Naive thymus-derived CD4-positive, alpha-beta T cell (primary cell): Measurements from ENCODE around the gene CR1L. TPM values are rescaled to one million over a fixed set of nuclear protein-coding genes. Genes with fewer than 3 reads are reported as not detected.
"Not testable (repeated sequence)": the region's sequence is repeated elsewhere in the genome, so short reads cannot be mapped to it uniquely, and the experiment has no call there.

ENCODE experiments used
- ATAC-seq: fragments of 150-1000 bp; cut with Tn5 transposase; 2 replicates; pipeline ENCODE4 v1.10.0; 2021; ENCODE audit warnings: mild to moderate bottlenecking, moderate library complexity
- CTCF ChIA-PET: fragments of 350-600 bp; sonication (Branson Sonifier 250); formaldehyde crosslinking; loops from one replicate; lab custom pipeline; 2021; ENCODE audit warnings: antibody characterized with exemption; lab: Charles Lee
- POLR2A ChIA-PET: fragments of 350-600 bp; sonication (Branson Sonifier 250); formaldehyde crosslinking; loops from one replicate; lab custom pipeline; 2021; ENCODE audit warnings: antibody characterized with exemption, inconsistent platforms; lab: Charles Lee
- DNase-seq, 9 donors: peaks; one replicate each; pipeline versions ENCODE4 v3.0.0 to v3.0.0-alpha.2; 2020 to 2022; ENCODE audit warnings: mixed read lengths in 1 of 9
- H3K27ac ChIP-seq: one replicate; pipeline ENCODE4 v1.7.0; 2013; ENCODE audit warnings: mild to moderate bottlenecking, low read depth, low read length, moderate library complexity
- H3K27me3 ChIP-seq, 2 donors: one replicate each; pipeline ENCODE4 v1.7.0; 2013; ENCODE audit warnings: low read length in 2 of 2, mild to moderate bottlenecking in 2 of 2, moderate library complexity in 2 of 2; ENCODE audit not compliant: control insufficient read depth in 2 of 2, insufficient read depth in 2 of 2
- H3K36me3 ChIP-seq, 3 experiments: 1 replicate in 2 of 3; 2 replicates in 1 of 3; pipeline ENCODE4 v1.7.0; 2013; ENCODE audit warnings: low read length in 3 of 3, mild to moderate bottlenecking in 3 of 3, moderate library complexity in 1 of 3; ENCODE audit not compliant: insufficient read depth in 3 of 3, control insufficient read depth in 2 of 3
- H3K4me1 ChIP-seq, 2 donors: one replicate each; pipeline ENCODE4 v1.7.0; 2013; ENCODE audit warnings: low read length in 2 of 2, mild to moderate bottlenecking in 2 of 2, moderate library complexity in 1 of 2; ENCODE audit not compliant: control insufficient read depth in 2 of 2, insufficient read depth in 2 of 2
- H3K4me3 ChIP-seq: 2 replicates; pipeline ENCODE4 v1.7.0; 2013; ENCODE audit warnings: mild to moderate bottlenecking, low read length
- H3K9me3 ChIP-seq, 3 experiments: 1 replicate in 2 of 3; 2 replicates in 1 of 3; pipeline ENCODE4 v1.7.0; 2013; ENCODE audit warnings: low read length in 3 of 3; ENCODE audit not compliant: control insufficient read depth in 2 of 3
- H3K27ac Mint-ChIP-seq, 9 donors: one replicate each; pipeline ENCODE4 v1.8.0; 2020 to 2022; ENCODE audit warnings: mixed read lengths in 9 of 9, mild to moderate bottlenecking in 8 of 9, moderate library complexity in 5 of 9, inconsistent platforms in 2 of 9
- H3K27me3 Mint-ChIP-seq, 5 donors: one replicate each; pipeline ENCODE4 v1.8.0; 2021 to 2022; ENCODE audit warnings: mixed read lengths in 5 of 5, mild to moderate bottlenecking in 1 of 5
- H3K36me3 Mint-ChIP-seq, 5 donors: one replicate each; pipeline ENCODE4 v1.8.0; 2020 to 2022; ENCODE audit warnings: mixed read lengths in 5 of 5, mild to moderate bottlenecking in 3 of 5, inconsistent platforms in 1 of 5
- H3K4me1 Mint-ChIP-seq, 7 donors: one replicate each; pipeline ENCODE4 v1.8.0; 2020 to 2022; ENCODE audit warnings: mixed read lengths in 7 of 7, mild to moderate bottlenecking in 3 of 7, inconsistent platforms in 1 of 7
- H3K4me3 Mint-ChIP-seq, 10 donors: one replicate each; pipeline ENCODE4 v1.8.0; 2020 to 2022; ENCODE audit warnings: mild to moderate bottlenecking in 10 of 10, mixed read lengths in 10 of 10, moderate library complexity in 6 of 10, inconsistent platforms in 2 of 10
- H3K9me3 Mint-ChIP-seq, 11 donors: one replicate each; pipeline ENCODE4 v1.8.0; 2020 to 2022; ENCODE audit warnings: mixed read lengths in 11 of 11, mild to moderate bottlenecking in 4 of 11, inconsistent platforms in 1 of 11, moderate library complexity in 1 of 11
- intact Hi-C, 2 donors: fragments of 100-400 bp; cut with micrococcal nuclease; formaldehyde crosslinking; loops; one replicate each; pipeline ENCODE4 v1.15.1; 2023
- polyA plus RNA-seq, 2 donors: library from polyadenylated mRNA; unstranded; fragments of 300-500 nt; fragmentation: Illumina TruSeq; gene quantifications; one replicate each; pipeline ENCODE4 v1.2.3, GENCODE V29; 2021
- total RNA-seq, 6 experiments: library from RNA in 5 of 6; stranded (reverse) in 5 of 6; gene quantifications; 1 replicate in 5 of 6; 2 replicates in 1 of 6; pipeline ENCODE4 v1.2.3 and lab custom pipeline; 2021 to 2026

CR1L gene
- total and polyA plus RNA-seq, 7 experiments from 2014 or later: 0.42 to 0.53 TPM; not detected in 5

- Mint-ChIP-seq H3K27me3 (peaks cover 0 to 19% (median 0%) of the 10 kb centered on the region in 5 donors), H3K27ac (peak overlapping the region in 8 of 9 donors; percentile 17 to 83 (median 44)), H3K4me3 (peak overlapping the region in 3 of 10 donors; percentile 12 to 34 (median 24)), H3K4me1 (peaks cover 2 to 15% (median 13%) of the 10 kb centered on the region in 7 donors)
- ATAC-seq (peak; percentile 97), DNase-seq (peak in 7 of 9 donors; percentile 55 to 87 (median 74))
- H3K4me1 ChIP-seq, H3K27me3 ChIP-seq, POLR2A ChIA-PET, H3K9me3 ChIP-seq, H3K9me3 Mint-ChIP-seq, H3K36me3 Mint-ChIP-seq, intact Hi-C loops, H3K36me3 ChIP-seq, H3K27ac ChIP-seq, H3K4me3 ChIP-seq: not testable (repeated sequence)
- CTCF ChIA-PET: interaction anchor here (1.2 kb wide), 1 partner anchor 10 kb away, joined by 4 read pairs; no protein-coding TSS in a partner anchor
These were observed 93.3 kb downstream of the CR1L start for GRCh38 chr1:207738158-207738659.

DNA sequence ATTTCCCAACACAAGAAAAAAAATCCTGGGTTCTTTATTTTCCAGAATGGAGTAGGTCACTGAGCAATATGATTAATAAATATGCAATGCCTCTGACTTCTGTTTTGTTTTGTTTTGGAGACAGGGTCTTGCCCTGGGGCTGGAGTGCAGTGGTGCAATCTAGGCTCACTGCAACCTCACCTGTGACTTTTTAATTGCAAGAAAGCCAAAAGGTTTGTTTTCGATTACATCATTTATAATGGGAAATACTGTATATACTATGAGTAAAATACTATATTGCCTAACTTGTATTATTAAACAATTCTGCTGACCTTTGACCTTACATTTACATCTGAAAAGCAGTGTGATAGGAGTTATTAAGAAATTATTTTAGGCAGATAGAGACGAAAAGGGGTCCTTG is 95.3 kb downstream of the CR1L start:
- ChIA-PET POLR2A (interaction anchor here (1.6 kb wide), 1 partner anchor 12 kb away, joined by 5 read pairs; no protein-coding TSS in a partner anchor), CTCF (no interaction called here)
- Histone ChIP-seq H3K4me1 (no peaks in the 10 kb centered on the region), H3K27me3 (no peaks in the 10 kb centered on the region), H3K9me3 (no peaks in the 10 kb centered on the region), H3K36me3 (no peaks in the 10 kb centered on the region), H3K27ac (no peak overlapping the region), H3K4me3 (no peak overlapping the region)
- H3K36me3 Mint-ChIP-seq: no peaks in the 10 kb centered on the region
- intact Hi-C loops: no loop called here
- H3K4me1 Mint-ChIP-seq: peaks cover 2 to 15% (median 13%) of the 10 kb centered on the region in 7 donors
- peaks cover 0 to 4% (median 0%) of the 10 kb centered on the region in 11 donors for H3K9me3 Mint-ChIP-seq
- no peak overlapping the region for H3K4me3 Mint-ChIP-seq
- peak overlapping the region in 2 of 9 donors; percentile 10 to 48 for H3K27ac Mint-ChIP-seq
- DNase-seq: no peak
- no peak for ATAC-seq
- peaks cover 0 to 17% (median 0%) of the 10 kb centered on the region in 5 donors for H3K27me3 Mint-ChIP-seq

DNA sequence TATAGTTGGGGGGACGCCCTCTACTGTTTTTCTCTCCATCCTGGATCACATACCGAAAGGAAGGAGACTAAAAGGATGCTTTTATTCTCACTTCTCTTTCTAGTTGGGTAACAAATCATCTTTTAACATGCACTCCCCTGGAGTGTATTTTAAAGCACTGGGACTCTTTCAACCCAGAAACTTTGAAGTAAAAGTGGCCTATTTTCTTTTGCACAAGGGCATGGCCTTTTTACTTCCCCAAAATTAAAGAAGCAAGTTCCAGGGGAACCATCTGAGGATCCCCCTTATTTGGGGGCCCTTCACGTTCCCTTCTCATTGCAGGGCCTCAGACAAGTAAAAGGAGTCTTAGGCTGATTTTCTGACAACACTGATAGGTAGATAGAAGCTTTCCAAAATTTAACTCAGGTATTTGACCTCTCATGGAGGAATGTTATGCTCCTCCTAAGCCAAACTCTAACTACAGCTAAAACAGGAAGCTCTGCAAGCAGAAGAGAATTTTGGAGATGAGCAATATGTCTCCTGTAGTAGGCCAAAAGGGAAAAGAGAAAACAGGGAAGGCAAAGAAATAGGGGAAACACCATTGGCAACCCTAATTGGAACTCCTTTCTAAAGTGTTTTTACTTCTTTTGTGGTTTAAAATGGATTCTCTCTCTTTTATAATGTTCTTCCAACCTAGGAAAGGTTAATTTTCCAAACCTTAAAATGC is 98.1 kb downstream of the CR1L start:
- DNase-seq: no peak
- Mint-ChIP-seq H3K4me1 (peaks cover 2 to 16% (median 11%) of the 10 kb centered on the region in 7 donors), H3K36me3 (no peaks in the 10 kb centered on the region), H3K27ac (no peak overlapping the region), H3K9me3 (peaks cover 0 to 2% (median 0%) of the 10 kb centered on the region in 11 donors), H3K27me3 (peaks cover 0 to 15% (median 0%) of the 10 kb centered on the region in 5 donors), H3K4me3 (no peak overlapping the region)
- no peaks in the 10 kb centered on the region for H3K9me3 ChIP-seq
- no peak for ATAC-seq
- H3K4me1 ChIP-seq: no peaks in the 10 kb centered on the region
- H3K4me3 ChIP-seq: no peak overlapping the region
- intact Hi-C loops: no loop called here
- no peaks in the 10 kb centered on the region for H3K36me3 ChIP-seq
- H3K27me3 ChIP-seq: no peaks in the 10 kb centered on the region
- H3K27ac ChIP-seq: no peak overlapping the region
- ChIA-PET POLR2A (no interaction called here), CTCF (no interaction called here)

DNA sequence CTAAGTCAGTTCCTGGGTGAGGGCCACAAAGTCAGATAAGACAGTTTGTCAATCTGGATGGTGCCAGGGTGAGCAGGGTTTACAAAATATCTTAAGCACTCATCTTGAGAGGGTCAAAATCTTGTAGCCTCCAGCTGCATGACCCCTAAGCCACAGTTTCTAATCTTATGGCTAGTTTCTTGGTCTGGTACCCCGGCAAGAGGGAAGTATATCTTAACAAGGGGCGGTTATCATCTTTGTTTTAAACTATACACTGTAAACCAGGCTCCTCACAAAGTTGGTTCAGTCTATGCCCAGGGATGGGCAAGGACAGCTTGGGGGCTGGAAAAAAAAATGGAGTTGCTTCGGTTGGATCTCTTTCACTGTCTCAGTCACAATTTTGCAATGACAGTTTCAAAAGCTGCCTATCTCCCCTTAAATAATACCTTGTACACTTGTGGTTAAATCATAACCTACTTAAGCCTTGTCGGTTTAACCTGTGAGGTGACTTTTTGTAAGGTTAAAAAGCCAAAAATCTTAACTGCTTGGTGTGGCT is 99.1 kb downstream of the CR1L start:
- intact Hi-C loops: no loop called here
- Histone ChIP-seq H3K36me3 (no peaks in the 10 kb centered on the region), H3K4me1 (peaks cover 2 to 10% of the 10 kb centered on the region in 2 donors), H3K27ac (no peak overlapping the region), H3K4me3 (no peak overlapping the region), H3K9me3 (no peaks in the 10 kb centered on the region), H3K27me3 (no peaks in the 10 kb centered on the region)
- H3K27me3 Mint-ChIP-seq: peaks cover 0 to 9% (median 0%) of the 10 kb centered on the region in 5 donors
- ChIA-PET POLR2A (interaction anchor here (1.1 kb wide), 1 partner anchor 11 kb away, joined by 3 read pairs; no protein-coding TSS in a partner anchor), CTCF (no interaction called here)
- peaks cover 5 to 18% (median 13%) of the 10 kb centered on the region in 7 donors for H3K4me1 Mint-ChIP-seq
- ATAC-seq: no peak
- H3K9me3 Mint-ChIP-seq: peaks cover 0 to 3% (median 0%) of the 10 kb centered on the region in 11 donors
- peak overlapping the region in 1 of 9 donors; percentile 62 for H3K27ac Mint-ChIP-seq
- no peak for DNase-seq
- H3K4me3 Mint-ChIP-seq: no peak overlapping the region
- no peaks in the 10 kb centered on the region for H3K36me3 Mint-ChIP-seq

GRCh38 chr1:207745285-207745684 is 100.4 kb downstream of the CR1L start:
- Histone ChIP-seq H3K4me3 (no peak overlapping the region), H3K4me1 (peaks cover 7 to 22% of the 10 kb centered on the region in 2 donors), H3K9me3 (no peaks in the 10 kb centered on the region), H3K27me3 (no peaks in the 10 kb centered on the region), H3K36me3 (no peaks in the 10 kb centered on the region), H3K27ac (no peak overlapping the region)
- ATAC-seq (no peak), DNase-seq (no peak)
- Mint-ChIP-seq H3K27ac (no peak overlapping the region), H3K9me3 (peaks cover 0 to 3% (median 0%) of the 10 kb centered on the region in 11 donors), H3K27me3 (peaks cover 0 to 2% (median 0%) of the 10 kb centered on the region in 5 donors), H3K4me3 (no peak overlapping the region), H3K4me1 (peaks cover 13 to 28% (median 23%) of the 10 kb centered on the region in 7 donors), H3K36me3 (no peaks in the 10 kb centered on the region)
- CTCF ChIA-PET: no interaction called here
- POLR2A ChIA-PET: no interaction called here
- intact Hi-C loops: no loop called here

GRCh38 chr1:207745839-207746767 is 101.2 kb downstream of the CR1L start:
- intact Hi-C loops: no loop called here
- CTCF ChIA-PET: no interaction called here
- peaks cover 0 to 1% (median 0%) of the 10 kb centered on the region in 11 donors for H3K9me3 Mint-ChIP-seq

More at GRCh38 chr1:207745839-207746767, 101.2 kb downstream of the CR1L start:
- POLR2A ChIA-PET: interaction anchor here (0.5 kb wide), 1 partner anchor 51 kb away, joined by 3 read pairs; no protein-coding TSS in a partner anchor
- Mint-ChIP-seq H3K4me1 (peaks cover 15 to 36% (median 31%) of the 10 kb centered on the region in 7 donors), H3K27me3 (peaks cover 0 to 2% (median 0%) of the 10 kb centered on the region in 5 donors), H3K4me3 (no peak overlapping the region), H3K27ac (peak overlapping the region in 1 of 9 donors; percentile 38), H3K36me3 (no peaks in the 10 kb centered on the region)
- Histone ChIP-seq H3K9me3 (no peaks in the 10 kb centered on the region), H3K4me3 (no peak overlapping the region), H3K27me3 (no peaks in the 10 kb centered on the region), H3K4me1 (peaks cover 9 to 30% of the 10 kb centered on the region in 2 donors), H3K36me3 (no peaks in the 10 kb centered on the region), H3K27ac (no peak overlapping the region)
- no peak for ATAC-seq
- no peak for DNase-seq
